Stimulated activated effector memory CD8-positive, alpha-beta T cell treated with anti-CD3 and anti-CD28 coated beads, Interleukin-12 subunit alpha, Interleukin-12 subunit beta, amount 100 ng/mL, for 72 hours (primary cell): Measurements from ENCODE around the gene SEMA3D.

Experiments used
- ATAC-seq: fragments of 150-1000 bp; cut with Tn5 transposase; 2 replicates; pipeline ENCODE4 v1.10.0; 2021
- DNase-seq, 2 donors: peaks; one replicate each; pipeline ENCODE4 v3.0.0; 2021 to 2022; ENCODE audit warnings: low spot score in 2 of 2
- H3K27ac Mint-ChIP-seq: one replicate; pipeline ENCODE4 v1.8.0; 2022; ENCODE audit warnings: mild to moderate bottlenecking, mixed read lengths
- H3K36me3 Mint-ChIP-seq: one replicate; pipeline ENCODE4 v1.8.0; 2022; ENCODE audit warnings: mild to moderate bottlenecking, mixed read lengths
- H3K4me1 Mint-ChIP-seq: one replicate; pipeline ENCODE4 v1.8.0; 2022; ENCODE audit warnings: mixed read lengths
- H3K4me3 Mint-ChIP-seq: one replicate; pipeline ENCODE4 v1.8.0; 2022; ENCODE audit warnings: mild to moderate bottlenecking, mixed read lengths
- H3K9me3 Mint-ChIP-seq: one replicate; pipeline ENCODE4 v1.8.0; 2022; ENCODE audit warnings: mixed read lengths

Gene SEMA3D

GRCh38 chr7:85090143-85090542, 96.7 kb downstream of the SEMA3D start:
- no peak overlapping the region for H3K27ac Mint-ChIP-seq
- no peak for DNase-seq
- H3K9me3 Mint-ChIP-seq, result peaks cover 15% of the 10 kb centered on the region
- no peaks in the 10 kb centered on the region for H3K4me1 Mint-ChIP-seq
- no peak overlapping the region for H3K4me3 Mint-ChIP-seq
- H3K36me3 Mint-ChIP-seq, result no peaks in the 10 kb centered on the region
- ATAC-seq, result no peak

- no peak overlapping the region for H3K27ac Mint-ChIP-seq
- H3K36me3 Mint-ChIP-seq, result no peaks in the 10 kb centered on the region
- DNase-seq (no peak), ATAC-seq (no peak)
- H3K4me3 Mint-ChIP-seq, result no peak overlapping the region
- peaks cover 7% of the 10 kb centered on the region for H3K9me3 Mint-ChIP-seq
- H3K4me1 Mint-ChIP-seq, result no peaks in the 10 kb centered on the region
These were observed 105.0 kb downstream of the SEMA3D start for GRCh38 chr7:85081846-85082245.

- ATAC-seq, result no peak
- H3K36me3 Mint-ChIP-seq, result no peaks in the 10 kb centered on the region
- peaks cover 7% of the 10 kb centered on the region for H3K9me3 Mint-ChIP-seq
- DNase-seq, result no peak
- no peaks in the 10 kb centered on the region for H3K4me1 Mint-ChIP-seq
- no peak overlapping the region for H3K4me3 Mint-ChIP-seq
- H3K27ac Mint-ChIP-seq, result no peak overlapping the region
These were observed 105.5 kb downstream of the SEMA3D start for GRCh38 chr7:85081392-85081791.

- Mint-ChIP-seq H3K27ac (no peak overlapping the region), H3K4me1 (no peaks in the 10 kb centered on the region), H3K4me3 (no peak overlapping the region), H3K36me3 (no peaks in the 10 kb centered on the region), H3K9me3 (peaks cover 10% of the 10 kb centered on the region)
- ATAC-seq (no peak), DNase-seq (no peak)
These were observed 107.4 kb downstream of the SEMA3D start for GRCh38 chr7:85079434-85079833.

- no peaks in the 10 kb centered on the region for H3K36me3 Mint-ChIP-seq
- H3K4me3 Mint-ChIP-seq, result no peak overlapping the region
- no peak overlapping the region for H3K27ac Mint-ChIP-seq
- no peak for DNase-seq
- peaks cover 10% of the 10 kb centered on the region for H3K9me3 Mint-ChIP-seq
- no peaks in the 10 kb centered on the region for H3K4me1 Mint-ChIP-seq
- ATAC-seq, result no peak
These were observed 108.7 kb downstream of the SEMA3D start for GRCh38 chr7:85078181-85078580.

GRCh38 chr7:85075864-85076263, 111.0 kb downstream of the SEMA3D start:
- H3K9me3 Mint-ChIP-seq, result peaks cover 7% of the 10 kb centered on the region
- DNase-seq (no peak), ATAC-seq (no peak)
- H3K4me3 Mint-ChIP-seq, result no peak overlapping the region
- no peaks in the 10 kb centered on the region for H3K4me1 Mint-ChIP-seq
- no peak overlapping the region for H3K27ac Mint-ChIP-seq
- H3K36me3 Mint-ChIP-seq, result no peaks in the 10 kb centered on the region

GRCh38 chr7:85074992-85075391, 111.9 kb downstream of the SEMA3D start:
- ATAC-seq, result no peak
- Mint-ChIP-seq H3K36me3 (no peaks in the 10 kb centered on the region), H3K9me3 (peaks cover 11% of the 10 kb centered on the region), H3K4me1 (no peaks in the 10 kb centered on the region), H3K27ac (no peak overlapping the region), H3K4me3 (no peak overlapping the region)
- no peak for DNase-seq

GRCh38 chr7:85074016-85074415, 112.8 kb downstream of the SEMA3D start:
- peaks cover 11% of the 10 kb centered on the region for H3K9me3 Mint-ChIP-seq
- ATAC-seq, result no peak

GRCh38 chr7:85070967-85071628, 115.8 kb downstream of the SEMA3D start:
- no peak for ATAC-seq
- H3K36me3 Mint-ChIP-seq, result no peaks in the 10 kb centered on the region
- no peak for DNase-seq
- peaks cover 11% of the 10 kb centered on the region for H3K9me3 Mint-ChIP-seq
- H3K4me3 Mint-ChIP-seq, result no peak overlapping the region
- H3K4me1 Mint-ChIP-seq, result no peaks in the 10 kb centered on the region
- H3K27ac Mint-ChIP-seq, result no peak overlapping the region

More at GRCh38 chr7:85074016-85074415, 112.8 kb downstream of the SEMA3D start:
- no peak overlapping the region for H3K4me3 Mint-ChIP-seq
- DNase-seq, result no peak
- no peaks in the 10 kb centered on the region for H3K36me3 Mint-ChIP-seq
- no peaks in the 10 kb centered on the region for H3K4me1 Mint-ChIP-seq
- H3K27ac Mint-ChIP-seq, result no peak overlapping the region

- Mint-ChIP-seq H3K27ac (no peak overlapping the region), H3K36me3 (no peaks in the 10 kb centered on the region), H3K4me3 (no peak overlapping the region), H3K4me1 (no peaks in the 10 kb centered on the region), H3K9me3 (peaks cover 12% of the 10 kb centered on the region)
- DNase-seq (no peak), ATAC-seq (no peak)
These were observed 118.1 kb downstream of the SEMA3D start for GRCh38 chr7:85068799-85069198.

GRCh38 chr7:85067371-85067770, 119.5 kb downstream of the SEMA3D start:
- no peaks in the 10 kb centered on the region for H3K4me1 Mint-ChIP-seq
- H3K9me3 Mint-ChIP-seq, result peaks cover 16% of the 10 kb centered on the region
- no peak overlapping the region for H3K27ac Mint-ChIP-seq
- ATAC-seq (no peak), DNase-seq (no peak)
- H3K4me3 Mint-ChIP-seq, result no peak overlapping the region
- H3K36me3 Mint-ChIP-seq, result no peaks in the 10 kb centered on the region

GRCh38 chr7:85065888-85066485, 120.9 kb downstream of the SEMA3D start:
- ATAC-seq (no peak), DNase-seq (no peak)
- Mint-ChIP-seq H3K36me3 (no peaks in the 10 kb centered on the region), H3K4me3 (no peak overlapping the region), H3K27ac (no peak overlapping the region), H3K4me1 (no peaks in the 10 kb centered on the region), H3K9me3 (peaks cover 26% of the 10 kb centered on the region)

- no peak for ATAC-seq
- H3K27ac Mint-ChIP-seq, result no peak overlapping the region
- no peak for DNase-seq
- no peaks in the 10 kb centered on the region for H3K36me3 Mint-ChIP-seq
- H3K4me1 Mint-ChIP-seq, result no peaks in the 10 kb centered on the region
- peaks cover 29% of the 10 kb centered on the region for H3K9me3 Mint-ChIP-seq
- no peak overlapping the region for H3K4me3 Mint-ChIP-seq
These were observed 121.5 kb downstream of the SEMA3D start for GRCh38 chr7:85065306-85065705.

- ATAC-seq, result no peak
- no peak for DNase-seq
- Mint-ChIP-seq H3K4me3 (no peak overlapping the region), H3K9me3 (peaks cover 27% of the 10 kb centered on the region), H3K4me1 (no peaks in the 10 kb centered on the region), H3K36me3 (no peaks in the 10 kb centered on the region), H3K27ac (no peak overlapping the region)
These were observed 124.2 kb downstream of the SEMA3D start for GRCh38 chr7:85062651-85063050.

- Mint-ChIP-seq H3K4me1 (no peaks in the 10 kb centered on the region), H3K27ac (no peak overlapping the region), H3K36me3 (no peaks in the 10 kb centered on the region), H3K4me3 (no peak overlapping the region), H3K9me3 (peaks cover 27% of the 10 kb centered on the region)
- ATAC-seq (no peak), DNase-seq (no peak)
These were observed 125.4 kb downstream of the SEMA3D start for GRCh38 chr7:85061456-85061855.

- DNase-seq (no peak), ATAC-seq (no peak)
- Mint-ChIP-seq H3K4me1 (no peaks in the 10 kb centered on the region), H3K4me3 (no peak overlapping the region), H3K27ac (no peak overlapping the region), H3K36me3 (no peaks in the 10 kb centered on the region), H3K9me3 (peaks cover 22% of the 10 kb centered on the region)
These were observed 126.2 kb downstream of the SEMA3D start for GRCh38 chr7:85060696-85061095.
